ACC112 (cell line): ENCODE results near the gene KIF13A.
A peak's percentile ranks its signal among the peaks of the same experiment; 100 is the strongest.

Experiments
- H2AFZ ChIP-seq: fragments of 200-600 bp; sonication (generic); one replicate; pipeline ENCODE4 v1.6.0; 2017; ENCODE audit warnings: antibody characterized with exemption, low read length; ENCODE audit not compliant: unreplicated experiment
- H3K27ac ChIP-seq: fragments of 200-600 bp; sonication (generic); 2 replicates; pipeline ENCODE4 v1.5.1; 2014; ENCODE audit warnings: low read depth, mild to moderate bottlenecking, antibody characterized with exemption, low read length, moderate library complexity
- H3K27me3 ChIP-seq: fragments of 200-600 bp; sonication (generic); 2 replicates; pipeline ENCODE4 v1.6.1; 2014; ENCODE audit warnings: mild to moderate bottlenecking, antibody characterized with exemption, low read length, moderate library complexity, mixed read lengths; ENCODE audit not compliant: insufficient read depth
- H3K36me3 ChIP-seq: fragments of 200-600 bp; sonication (generic); 2 replicates; pipeline ENCODE4 v1.6.1; 2016; ENCODE audit warnings: mild to moderate bottlenecking, antibody characterized with exemption, low read length, moderate library complexity, mixed read lengths; ENCODE audit not compliant: insufficient read depth
- H3K4me1 ChIP-seq: fragments of 200-600 bp; sonication (generic); one replicate; pipeline ENCODE4 v1.6.1; 2016; ENCODE audit warnings: low read length, mixed read lengths; ENCODE audit not compliant: insufficient read depth, unreplicated experiment, control insufficient read depth
- H3K4me3 ChIP-seq: fragments of 200-600 bp; sonication (generic); 2 replicates; pipeline ENCODE4 v1.5.1; 2014; ENCODE audit warnings: mild to moderate bottlenecking, low read depth, low read length
- H3K79me2 ChIP-seq: fragments of 200-600 bp; sonication (generic); one replicate; pipeline ENCODE4 v1.6.0; 2016; ENCODE audit warnings: low read length; ENCODE audit not compliant: control insufficient read depth, unreplicated experiment, insufficient read depth

KIF13A gene

DNA sequence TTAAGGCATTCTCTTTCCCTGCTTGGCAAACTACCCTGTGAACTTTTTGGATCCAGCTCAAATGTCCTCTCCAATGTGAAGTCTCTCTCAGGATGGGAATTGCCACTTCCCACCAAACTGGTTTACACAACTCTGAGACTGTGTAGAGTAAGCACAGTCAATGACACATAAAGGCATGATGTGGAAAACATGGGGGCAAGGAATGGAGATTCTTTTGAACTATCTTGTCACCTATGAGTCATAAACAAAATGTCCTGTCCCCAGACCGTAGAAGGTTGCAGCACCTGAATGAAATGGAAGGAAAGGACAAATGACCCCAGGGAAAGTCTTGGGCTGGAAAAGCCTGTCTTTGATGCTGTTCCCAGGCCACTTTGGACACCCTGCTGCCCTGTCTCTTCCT lies 11.0 kb upstream of the KIF13A start:
- no peak overlapping the region for H2AFZ ChIP-seq
- H3K36me3 ChIP-seq, result no peaks in the 10 kb centered on the region
- H3K27me3 ChIP-seq, result no peaks in the 10 kb centered on the region
- H3K27ac ChIP-seq, result no peak overlapping the region
- H3K79me2 ChIP-seq, result no peaks in the 10 kb centered on the region
- H3K4me3 ChIP-seq, result no peak overlapping the region
- H3K4me1 ChIP-seq, result peaks cover 9% of the 10 kb centered on the region

DNA sequence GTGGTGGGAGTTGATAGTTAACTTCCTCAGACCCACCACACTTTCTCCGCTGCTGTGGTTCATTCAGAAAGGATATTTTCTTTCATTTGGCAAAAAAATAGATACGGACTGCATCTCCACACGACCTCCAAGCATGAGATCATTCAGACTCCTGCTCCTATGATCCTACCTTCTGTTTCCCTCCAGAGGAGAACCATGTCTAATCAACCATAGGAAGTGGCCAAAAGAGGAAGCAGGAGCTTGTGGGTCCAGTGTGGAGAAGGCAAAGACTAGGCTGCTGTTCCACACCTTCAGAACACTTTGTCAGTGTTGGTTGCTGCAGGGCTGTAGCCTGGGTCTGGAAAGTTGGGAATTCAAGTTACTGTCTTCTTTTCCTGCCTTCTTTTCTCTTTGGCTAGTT lies 10.6 kb upstream of the KIF13A start:
- H2AFZ ChIP-seq, result no peak overlapping the region

DNA sequence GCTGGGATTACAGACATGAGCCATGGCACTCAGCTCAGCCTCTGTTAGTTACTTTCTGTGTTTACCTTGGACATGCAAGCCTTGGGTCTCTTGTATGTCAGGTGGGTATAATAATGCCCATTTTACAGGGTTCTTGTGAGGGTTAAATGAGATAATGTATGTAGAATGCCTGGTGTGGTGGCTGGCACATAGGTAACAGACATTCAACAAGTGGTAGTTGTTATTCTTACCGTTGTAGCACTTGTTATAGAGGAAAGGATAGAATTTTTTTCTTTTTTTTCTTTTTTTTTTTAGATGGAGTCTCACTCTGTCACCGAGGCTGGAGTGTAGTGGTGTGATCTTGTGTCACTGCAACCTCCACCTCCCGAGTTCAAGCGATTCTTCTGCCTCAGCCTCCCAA lies 8.0 kb upstream of the KIF13A start:
- peaks cover 17% of the 10 kb centered on the region for H3K4me1 ChIP-seq
- H3K4me3 ChIP-seq, result no peak overlapping the region
- no peak overlapping the region for H2AFZ ChIP-seq
- H3K36me3 ChIP-seq, result no peaks in the 10 kb centered on the region
- no peaks in the 10 kb centered on the region for H3K79me2 ChIP-seq
- no peak overlapping the region for H3K27ac ChIP-seq
- H3K27me3 ChIP-seq, result no peaks in the 10 kb centered on the region

More for the DNA sequence above, 10.6 kb upstream of the KIF13A start:
- Histone ChIP-seq H3K79me2 (no peaks in the 10 kb centered on the region), H3K27ac (no peak overlapping the region), H3K4me1 (peaks cover 13% of the 10 kb centered on the region), H3K4me3 (no peak overlapping the region), H3K27me3 (no peaks in the 10 kb centered on the region), H3K36me3 (no peaks in the 10 kb centered on the region)

DNA sequence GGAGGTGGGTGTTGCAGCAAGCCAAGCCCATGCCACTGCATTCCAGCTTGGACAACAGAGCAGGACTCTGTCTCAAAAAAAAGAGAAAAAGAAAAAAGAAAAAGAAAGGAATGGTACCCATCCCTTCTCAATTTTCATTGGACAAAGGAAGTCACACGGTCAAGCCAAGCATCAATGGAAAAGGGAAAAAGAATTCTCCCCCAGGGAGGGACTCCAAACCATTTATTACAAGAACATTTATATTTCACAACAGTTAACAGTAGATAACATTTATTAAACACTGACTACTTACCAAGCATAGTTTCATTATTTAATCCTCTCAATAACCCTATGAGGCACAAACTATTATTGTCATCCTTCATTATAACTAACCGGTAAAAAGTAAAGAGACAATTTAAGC lies 6.6 kb upstream of the KIF13A start:
- H3K4me1 ChIP-seq, result peaks cover 21% of the 10 kb centered on the region
- H3K27ac ChIP-seq, result peak overlapping the region; percentile 76
- no peak overlapping the region for H2AFZ ChIP-seq
- H3K4me3 ChIP-seq, result no peak overlapping the region
- no peaks in the 10 kb centered on the region for H3K79me2 ChIP-seq
- H3K27me3 ChIP-seq, result no peaks in the 10 kb centered on the region
- H3K36me3 ChIP-seq, result no peaks in the 10 kb centered on the region

DNA sequence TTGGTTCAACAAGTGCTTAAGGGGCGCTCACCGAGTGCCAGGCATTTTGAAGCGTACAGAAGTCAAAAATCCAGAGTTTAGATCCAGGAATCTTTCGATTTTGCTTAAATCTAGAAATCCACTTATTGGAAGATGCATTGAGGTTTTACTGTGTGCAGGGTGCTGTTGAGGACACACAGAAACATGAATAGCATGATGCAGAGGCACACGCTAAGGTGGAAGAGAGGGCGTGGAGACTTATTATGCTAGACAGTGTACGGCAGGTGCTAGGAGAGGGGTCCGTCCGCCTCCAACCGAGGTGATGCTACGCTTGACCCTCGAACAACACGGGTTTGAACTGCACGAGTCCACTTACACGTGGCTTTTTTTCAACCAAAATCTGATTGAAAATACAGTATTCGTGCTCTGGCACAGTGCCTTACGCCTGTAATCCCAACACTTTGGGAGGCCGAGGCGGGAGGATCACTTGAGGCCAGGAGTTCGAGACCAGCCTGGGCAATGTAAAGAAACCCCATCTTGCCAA lies 1.0 kb upstream of the KIF13A start:
- H3K36me3 ChIP-seq, result no peaks in the 10 kb centered on the region
- peak overlapping the region; percentile 85 for H2AFZ ChIP-seq
- H3K27me3 ChIP-seq, result no peaks in the 10 kb centered on the region
- peaks cover 29% of the 10 kb centered on the region for H3K4me1 ChIP-seq
- H3K27ac ChIP-seq, result peak overlapping the region; percentile 57
- peak overlapping the region; percentile 90 for H3K4me3 ChIP-seq
- H3K79me2 ChIP-seq, result peaks cover 35% of the 10 kb centered on the region

DNA sequence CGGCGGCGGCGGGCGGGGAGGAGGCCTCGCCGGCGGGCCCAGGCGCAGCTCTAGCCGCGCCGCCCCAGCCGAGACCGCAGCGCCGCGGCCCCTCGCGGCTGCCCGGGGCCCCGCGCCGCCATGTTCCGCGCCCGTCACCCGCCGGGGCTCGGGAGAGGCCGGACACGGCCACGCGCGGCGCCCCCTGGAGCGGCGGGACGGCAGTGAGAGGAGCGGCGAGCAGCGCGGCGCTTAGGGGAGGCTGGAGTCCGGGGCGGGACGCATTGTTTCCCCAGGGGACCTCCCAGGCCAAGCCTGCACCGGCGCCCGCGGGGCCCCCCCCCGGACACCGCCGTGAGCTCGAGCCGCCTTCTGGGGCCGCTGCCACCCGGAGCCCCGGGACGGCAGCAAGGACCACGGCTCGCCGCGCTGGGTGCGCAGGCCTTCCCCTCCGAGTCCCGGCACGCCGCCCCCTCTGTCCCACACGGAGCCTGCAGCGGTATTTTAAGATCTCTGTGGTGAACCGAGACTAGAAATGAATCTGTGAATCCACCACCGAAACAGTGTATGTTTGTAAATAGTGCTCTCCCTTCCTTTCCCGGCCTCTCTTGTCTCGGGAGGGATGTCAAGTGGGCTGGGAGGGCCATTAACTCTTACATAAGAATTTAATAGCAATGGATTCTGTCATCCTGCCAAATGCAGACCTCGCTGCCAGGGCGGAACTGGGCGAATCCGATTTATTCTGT lies 424 bp upstream of the KIF13A start:
- H3K27me3 ChIP-seq, result no peaks in the 10 kb centered on the region
- peaks cover 23% of the 10 kb centered on the region for H3K4me1 ChIP-seq
- peaks cover 36% of the 10 kb centered on the region for H3K79me2 ChIP-seq
- H2AFZ ChIP-seq, result peak overlapping the region; percentile 85
- H3K27ac ChIP-seq, result peak overlapping the region; percentile 57
- H3K36me3 ChIP-seq, result no peaks in the 10 kb centered on the region
- peak overlapping the region; percentile 90 for H3K4me3 ChIP-seq

DNA sequence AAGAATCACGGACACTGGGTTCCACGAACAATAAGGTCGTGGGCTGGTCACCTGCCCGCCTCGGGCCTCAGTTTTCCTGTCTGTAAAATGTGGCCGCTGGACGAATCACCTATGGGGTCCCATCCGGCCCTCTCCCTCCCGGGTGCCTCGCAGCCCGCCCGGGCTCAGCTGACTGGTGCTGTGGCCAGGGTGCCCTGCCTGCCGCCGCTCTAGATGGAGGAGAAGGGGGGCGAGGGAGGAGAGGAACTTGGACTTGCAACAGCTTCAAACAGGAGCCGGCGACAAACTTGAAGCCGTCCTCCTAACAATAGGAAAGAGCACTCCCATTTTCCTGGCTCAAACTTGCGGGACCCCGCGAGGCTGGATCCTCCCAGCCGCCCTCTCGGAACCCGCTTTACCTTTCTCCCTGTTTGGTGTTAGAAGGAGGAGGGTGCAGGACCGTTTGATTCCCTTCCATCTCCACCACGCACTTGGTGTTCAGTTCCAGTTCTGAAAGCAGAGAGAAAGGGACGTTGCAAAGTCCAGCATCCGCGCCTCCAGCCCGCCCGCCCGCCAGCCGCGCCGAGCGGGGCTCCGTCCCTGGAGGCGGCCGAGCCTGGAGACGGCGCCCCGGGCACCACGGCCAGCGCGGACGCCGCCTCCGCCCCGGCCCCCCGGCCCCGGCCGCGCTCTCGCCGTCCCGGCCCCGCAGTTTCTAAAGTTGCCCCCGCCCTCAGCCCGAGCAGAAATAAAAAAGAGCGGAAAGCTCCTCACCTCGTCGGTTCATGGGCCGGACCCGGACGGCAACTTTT lies 584 bp downstream of the KIF13A start:
- Histone ChIP-seq H3K4me3 (peak overlapping the region; percentile 83), H3K4me1 (peaks cover 22% of the 10 kb centered on the region), H3K79me2 (peaks cover 36% of the 10 kb centered on the region), H3K27ac (peak overlapping the region; percentile 28; the same call in 1 of the 2 replicates), H3K27me3 (no peaks in the 10 kb centered on the region), H2AFZ (peak overlapping the region; percentile 41), H3K36me3 (no peaks in the 10 kb centered on the region)

DNA sequence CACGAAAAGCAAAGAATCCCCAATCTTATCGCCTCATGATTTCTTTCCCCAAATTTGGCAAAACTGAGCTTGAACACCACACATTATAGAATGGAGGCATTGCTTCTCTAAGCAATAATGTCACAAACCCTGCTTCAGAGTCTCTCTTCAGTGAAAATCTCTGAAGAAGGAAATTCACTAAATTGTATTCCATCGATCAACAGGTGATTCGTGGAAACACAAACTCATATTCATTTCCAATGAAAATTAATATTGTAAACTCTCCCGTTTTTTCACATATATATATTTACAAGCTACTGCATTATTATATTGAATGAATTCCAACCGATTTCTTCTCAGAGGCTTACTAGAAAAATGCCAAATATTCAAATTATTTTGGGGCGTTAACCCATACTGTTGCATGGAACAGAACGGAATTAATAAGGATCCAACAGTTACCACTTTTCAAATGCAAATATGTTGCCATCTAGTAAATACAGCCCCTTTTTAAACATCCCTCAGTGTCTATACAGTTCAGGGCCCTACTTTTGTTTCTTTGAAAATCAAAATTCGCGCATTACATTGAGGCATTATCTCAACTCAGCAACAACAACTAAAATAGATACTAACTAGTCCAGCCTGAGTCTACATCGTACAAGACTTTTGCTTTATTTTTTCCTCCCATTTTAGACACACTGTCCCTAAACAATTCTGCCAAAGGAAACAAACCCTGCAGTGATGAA lies 1.3 kb downstream of the KIF13A start:
- Histone ChIP-seq H3K4me3 (peak overlapping the region; percentile 83), H2AFZ (peak overlapping the region; percentile 41), H3K4me1 (peaks cover 27% of the 10 kb centered on the region), H3K27ac (peak overlapping the region; percentile 28; the same call in 1 of the 2 replicates), H3K27me3 (no peaks in the 10 kb centered on the region), H3K79me2 (peaks cover 36% of the 10 kb centered on the region), H3K36me3 (no peaks in the 10 kb centered on the region)

DNA sequence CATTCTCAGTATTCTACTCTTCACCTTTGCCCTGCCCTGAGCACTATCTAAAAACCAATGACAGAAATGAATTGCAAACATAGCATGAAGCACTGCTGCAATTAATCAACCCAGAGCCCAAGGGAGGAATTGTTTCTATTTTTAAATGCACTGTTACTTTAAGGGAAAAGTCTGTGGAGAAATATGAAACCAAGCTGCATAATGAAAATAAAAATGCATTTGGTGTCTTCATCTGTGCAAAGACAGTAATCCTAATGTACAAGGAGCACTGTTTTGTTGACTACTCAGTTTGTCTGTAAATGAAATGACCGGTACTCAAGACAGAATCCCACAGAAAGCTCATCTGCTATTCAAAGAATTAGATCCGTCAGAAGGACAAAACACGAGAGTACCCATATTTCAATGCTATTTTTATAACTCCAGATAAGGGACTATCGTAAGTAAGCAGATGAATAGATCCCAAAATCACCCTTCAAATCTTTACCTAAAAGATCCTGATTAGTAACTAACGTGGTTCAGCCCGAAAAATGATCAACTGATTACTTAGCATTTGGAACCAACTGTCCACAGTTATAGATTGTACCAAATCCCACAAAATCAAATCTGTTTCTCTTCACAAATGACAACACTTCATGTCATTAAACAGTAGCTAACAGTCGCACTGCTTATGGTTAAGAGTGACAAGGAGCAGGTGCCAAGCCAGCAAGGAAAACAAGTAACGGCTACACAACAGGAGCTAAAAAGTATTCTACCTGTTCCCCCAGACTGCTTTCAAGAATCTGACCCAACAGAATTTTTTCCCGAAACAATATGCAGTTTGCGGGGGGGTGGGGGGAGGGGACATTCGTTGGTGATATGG lies 2.4 kb downstream of the KIF13A start:
- peaks cover 37% of the 10 kb centered on the region for H3K4me1 ChIP-seq
- peak overlapping the region; percentile 11; the same call in 1 of the 2 replicates for H3K27ac ChIP-seq
- no peaks in the 10 kb centered on the region for H3K27me3 ChIP-seq
- H3K4me3 ChIP-seq, result peak overlapping the region; percentile 83
- peak overlapping the region; percentile 63 for H2AFZ ChIP-seq
- peaks cover 44% of the 10 kb centered on the region for H3K79me2 ChIP-seq
- H3K36me3 ChIP-seq, result no peaks in the 10 kb centered on the region

DNA sequence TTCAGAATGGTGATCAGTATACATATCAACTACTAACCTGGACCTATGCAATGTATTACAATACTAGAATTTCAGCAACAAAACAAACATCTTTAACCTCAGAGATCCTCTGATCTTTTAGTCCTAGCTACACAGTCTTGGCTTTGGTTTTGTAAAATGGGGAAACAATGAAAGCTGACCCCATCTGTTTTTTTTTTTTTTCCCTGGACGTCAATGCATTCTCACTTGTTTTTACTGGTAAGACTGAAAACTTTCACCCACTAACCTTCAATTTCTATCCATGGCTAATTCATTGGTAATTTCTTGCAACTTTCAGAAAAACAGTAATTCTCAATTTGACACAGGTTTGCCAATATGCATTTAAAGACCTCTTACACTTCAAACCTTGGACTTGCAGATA lies 3.0 kb downstream of the KIF13A start:
- Histone ChIP-seq H3K4me3 (peak overlapping the region; percentile 83), H3K4me1 (peaks cover 37% of the 10 kb centered on the region), H3K27me3 (no peaks in the 10 kb centered on the region), H3K36me3 (no peaks in the 10 kb centered on the region; the same call in 1 of the 2 replicates), H3K79me2 (peaks cover 49% of the 10 kb centered on the region), H2AFZ (no peak overlapping the region), H3K27ac (no peak overlapping the region)
